Neuronal stem cell (in vitro differentiated cells): Measurements from ENCODE around the gene RPS6KA2.

ENCODE experiments used
- DNase-seq: peaks from one replicate; pipeline ENCODE4 v3.0.0-alpha.2; 2013; ENCODE audit warnings: low spot score
- H2AFZ ChIP-seq: one replicate; pipeline ENCODE4 v1.6.1; 2013; ENCODE audit warnings: mild to moderate bottlenecking, low read length, inconsistent platforms
- H2AK5ac ChIP-seq: 2 replicates; pipeline ENCODE4 v1.6.1; 2013; ENCODE audit warnings: low read depth, mild to moderate bottlenecking, inconsistent platforms, low read length, moderate library complexity, mixed read lengths
- H2BK120ac ChIP-seq: 2 replicates; pipeline ENCODE4 v1.6.1; 2013; ENCODE audit warnings: low read depth, mild to moderate bottlenecking, inconsistent platforms, low read length, moderate library complexity, mixed read lengths
- H2BK12ac ChIP-seq: one replicate; pipeline ENCODE4 v1.6.1; 2013; ENCODE audit warnings: low read length, inconsistent platforms
- H2BK15ac ChIP-seq: 2 replicates; pipeline ENCODE4 v1.6.1; 2013; ENCODE audit warnings: mild to moderate bottlenecking, low read length, inconsistent platforms, mixed read lengths
- H2BK5ac ChIP-seq: one replicate; pipeline ENCODE4 v1.6.1; 2013; ENCODE audit warnings: inconsistent platforms, mild to moderate bottlenecking, low read length, moderate library complexity
- H3K14ac ChIP-seq: one replicate; pipeline ENCODE4 v1.6.1; 2013; ENCODE audit warnings: low read length, inconsistent platforms
- H3K18ac ChIP-seq: 2 replicates; pipeline ENCODE4 v1.6.1; 2013; ENCODE audit warnings: low read length, inconsistent platforms
- H3K23ac ChIP-seq: 2 replicates; pipeline ENCODE4 v1.6.1; 2013; ENCODE audit warnings: low read depth, mild to moderate bottlenecking, mixed read lengths, low read length, inconsistent platforms; ENCODE audit not compliant: poor library complexity
- H3K27ac ChIP-seq: replicated peaks from 3 replicates; pipeline ENCODE4 v1.5.1; 2013; ENCODE audit warnings: low read length, inconsistent platforms
- H3K27me3 ChIP-seq, 3 experiments: 2 replicates each; pipeline ENCODE4 v1.6.1; 2013; ENCODE audit warnings: low read length in 3 of 3, mild to moderate bottlenecking in 2 of 3, inconsistent platforms in 1 of 3, low read depth in 1 of 3, mixed read lengths in 1 of 3, moderate library complexity in 1 of 3; ENCODE audit not compliant: control insufficient read depth in 3 of 3, insufficient read depth in 3 of 3
- H3K36me3 ChIP-seq, 2 donors: replicated peaks in 1 of 2; 2 replicates each; pipeline ENCODE4 v1.6.1; 2013; ENCODE audit warnings: low read length in 2 of 2; ENCODE audit not compliant: control insufficient read depth in 2 of 2, insufficient read depth in 2 of 2
- H3K4ac ChIP-seq: 2 replicates; pipeline ENCODE4 v1.6.1; 2013; ENCODE audit warnings: inconsistent platforms, mild to moderate bottlenecking, low read length, moderate library complexity
- H3K4me1 ChIP-seq, 2 donors: 1 replicate in 1 of 2; 2 replicates in 1 of 2; pipeline ENCODE4 v1.6.1; 2013; ENCODE audit warnings: low read length in 2 of 2, low read depth in 1 of 2; ENCODE audit not compliant: control insufficient read depth in 2 of 2, insufficient read depth in 1 of 2
- H3K4me2 ChIP-seq: one replicate; pipeline ENCODE4 v1.6.1; 2013; ENCODE audit warnings: mild to moderate bottlenecking, low read length, inconsistent platforms; ENCODE audit not compliant: insufficient read depth, poor library complexity, severe bottlenecking
- H3K4me3 ChIP-seq, 2 donors: 2 replicates each; pipeline ENCODE4 v1.5.1; 2013; ENCODE audit warnings: low read length in 2 of 2, mild to moderate bottlenecking in 2 of 2, inconsistent platforms in 1 of 2, moderate library complexity in 1 of 2
- H3K79me1 ChIP-seq: one replicate; pipeline ENCODE4 v1.6.1; 2013; ENCODE audit warnings: low read depth, mild to moderate bottlenecking, inconsistent platforms, low read length, moderate library complexity
- H3K9ac ChIP-seq: one replicate; pipeline ENCODE4 v1.6.1; 2013; ENCODE audit warnings: mild to moderate bottlenecking, low read depth, low read length, inconsistent platforms; ENCODE audit not compliant: poor library complexity
- H3K9me3 ChIP-seq, 2 donors: replicated peaks in 1 of 2; 2 replicates each; pipeline versions ENCODE3 to v1.6.1; 2013; ENCODE audit warnings: low read length in 2 of 2, mild to moderate bottlenecking in 2 of 2, inconsistent platforms in 1 of 2, low read depth in 1 of 2, mixed read lengths in 1 of 2, moderate library complexity in 1 of 2; ENCODE audit not compliant: control insufficient read depth in 2 of 2, insufficient read depth in 1 of 2
- H4K8ac ChIP-seq: one replicate; pipeline ENCODE4 v1.6.1; 2013; ENCODE audit warnings: low read depth, mild to moderate bottlenecking, inconsistent platforms, low read length, moderate library complexity
- H4K91ac ChIP-seq: one replicate; pipeline ENCODE4 v1.6.1; 2013; ENCODE audit warnings: low read length, low read depth, mild to moderate bottlenecking, inconsistent platforms; ENCODE audit not compliant: poor library complexity
- WGBS, 2 donors: extraction: QIAGEN DNeasy Blood & Tissue Kit; methylation state at CpG; one replicate each; pipeline ENCODE4 v1.1.7; 2013; ENCODE audit warnings: missing lambda C conversion rate in 2 of 2, mixed read lengths in 1 of 2; ENCODE audit not compliant: insufficient read length in 2 of 2, insufficient replicate concordance in 1 of 2; ENCODE audit errors: extremely low coverage in 2 of 2; 5-methylcytosine and 5-hydroxymethylcytosine counted together

Gene RPS6KA2

DNA sequence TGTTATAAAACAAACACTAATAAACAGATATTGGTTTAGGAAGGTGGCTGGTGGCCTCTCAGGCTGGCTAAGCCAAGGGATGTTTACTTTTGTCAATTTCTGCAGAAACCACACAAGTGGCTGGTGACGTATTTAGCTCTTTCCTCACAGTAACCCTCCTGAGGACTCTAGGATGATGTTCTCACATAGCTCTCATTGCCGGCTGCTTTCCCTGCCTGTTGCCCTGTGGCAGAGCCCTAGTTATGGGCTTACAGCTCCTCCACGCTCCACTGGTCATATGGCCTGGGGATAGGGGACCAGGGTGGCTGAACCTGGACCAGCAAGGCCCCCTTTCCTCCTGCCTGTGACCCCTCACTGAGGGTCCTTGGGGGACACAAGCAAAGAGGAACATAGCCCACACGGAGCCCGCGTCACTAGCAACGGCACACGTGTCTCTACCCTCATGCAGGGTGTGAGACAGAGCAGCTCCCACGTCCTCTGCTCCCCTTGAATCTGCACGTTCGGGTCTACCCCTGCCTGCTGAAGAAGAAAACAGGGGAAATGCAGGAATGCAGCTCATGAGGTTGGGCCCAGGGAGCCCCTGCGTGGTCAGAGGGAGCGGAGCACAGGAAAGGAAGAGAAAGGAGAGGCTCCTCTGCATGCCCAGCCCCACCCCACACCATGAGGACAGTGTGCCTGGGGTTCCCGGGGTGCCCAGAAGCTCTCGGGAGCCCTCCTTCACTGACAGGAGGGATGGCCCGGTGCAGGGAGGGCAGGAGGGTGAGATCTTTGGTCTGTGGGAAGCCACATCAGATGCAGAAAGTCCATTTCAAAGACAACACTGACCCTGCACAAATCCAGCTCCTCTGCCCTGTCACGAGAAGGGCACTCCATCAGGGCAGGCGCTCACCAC, 54.4 kb downstream of the RPS6KA2 start:
- no CpG with 5 or more reads among the region's 18 CpGs for WGBS, 2 donors
- peaks cover 5% of the 10 kb centered on the region for H3K79me1 ChIP-seq
- no peak overlapping the region for H2AFZ ChIP-seq

DNA sequence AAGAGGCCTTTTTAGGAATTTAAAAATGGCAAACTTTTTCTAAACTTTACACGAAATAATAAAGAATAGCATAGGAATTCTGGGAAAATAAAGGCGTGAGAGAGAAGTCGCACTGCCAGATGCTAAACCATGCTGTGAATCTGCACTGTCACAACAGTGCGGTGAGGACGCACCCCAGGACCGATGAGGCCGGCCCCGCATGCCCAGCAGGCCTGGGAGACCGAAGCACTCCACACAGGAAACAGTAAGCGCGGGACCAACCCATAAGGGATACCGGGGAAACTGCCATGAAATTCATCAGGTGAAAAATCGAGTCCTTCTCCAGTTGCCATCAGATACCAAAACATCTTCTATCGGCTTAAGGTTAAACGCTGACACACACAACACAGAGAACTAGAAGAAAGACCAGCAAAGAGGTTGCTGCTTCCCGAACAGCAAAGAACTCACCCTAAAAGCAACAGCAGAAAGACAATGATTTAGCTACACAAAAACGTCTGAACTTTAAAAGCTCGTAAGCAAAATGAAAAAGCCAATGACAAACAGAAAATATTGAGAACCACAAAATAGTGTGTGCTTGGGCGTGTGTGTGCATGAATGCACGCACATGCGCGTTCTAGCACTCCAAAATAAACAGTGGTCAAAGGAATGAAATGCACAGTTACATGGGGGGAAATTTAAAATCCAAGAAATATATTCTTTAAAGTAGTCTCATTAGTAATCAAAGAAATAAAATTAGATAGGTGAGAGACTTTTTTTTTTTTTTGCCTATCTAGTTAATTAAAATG, 55.9 kb downstream of the RPS6KA2 start:
- no CpG with 5 or more reads among the region's 22 CpGs for WGBS, 2 donors
- H3K4me2 ChIP-seq, result no peak overlapping the region
- no peak for DNase-seq
- no peak overlapping the region for H3K18ac ChIP-seq
- H3K9ac ChIP-seq, result no peak overlapping the region
- H3K27me3 ChIP-seq, result no peaks in the 10 kb centered on the region
- no peak overlapping the region for H2AK5ac ChIP-seq
- H2BK120ac ChIP-seq, result no peak overlapping the region
- no peak overlapping the region for H3K27ac ChIP-seq
- H3K9me3 ChIP-seq, result peaks cover 3 to 11% of the 10 kb centered on the region in 2 donors
- peaks cover 4 to 16% of the 10 kb centered on the region in 2 donors for H3K4me1 ChIP-seq
- no peak overlapping the region for H4K91ac ChIP-seq
- H3K4ac ChIP-seq, result no peak overlapping the region
- peaks cover 2% of the 10 kb centered on the region in 2 donors for H3K36me3 ChIP-seq
- H2AFZ ChIP-seq, result no peak overlapping the region
- H3K23ac ChIP-seq, result no peak overlapping the region
- no peak overlapping the region for H4K8ac ChIP-seq
- no peak overlapping the region for H2BK15ac ChIP-seq
- H2BK12ac ChIP-seq, result no peak overlapping the region
- H3K79me1 ChIP-seq, result peaks cover 5% of the 10 kb centered on the region
- no peak overlapping the region for H2BK5ac ChIP-seq
- H3K4me3 ChIP-seq, result no peak overlapping the region
- H3K14ac ChIP-seq, result no peak overlapping the region

More for the DNA sequence above, 54.4 kb downstream of the RPS6KA2 start:
- peak overlapping the region; percentile 92 for H3K23ac ChIP-seq
- H3K4me3 ChIP-seq, result no peak overlapping the region
- peak overlapping the region; percentile 91 for H2BK15ac ChIP-seq
- peak overlapping the region; percentile 46 for H2BK12ac ChIP-seq
- H3K27ac ChIP-seq, result peak overlapping the region; percentile 15
- H2AK5ac ChIP-seq, result peak overlapping the region; percentile 6
- H3K14ac ChIP-seq, result peak overlapping the region; percentile 1
- H3K4me2 ChIP-seq, result no peak overlapping the region
- peaks cover 3 to 25% of the 10 kb centered on the region in 2 donors for H3K9me3 ChIP-seq
- no peaks in the 10 kb centered on the region for H3K27me3 ChIP-seq
- H2BK5ac ChIP-seq, result no peak overlapping the region
- H4K91ac ChIP-seq, result no peak overlapping the region
- H3K9ac ChIP-seq, result peak overlapping the region; percentile 56
- H3K18ac ChIP-seq, result peak overlapping the region; percentile 94
- peaks cover 4 to 16% of the 10 kb centered on the region in 2 donors for H3K4me1 ChIP-seq
- H3K36me3 ChIP-seq, result peaks cover 2% of the 10 kb centered on the region in 2 donors
- peak overlapping the region; percentile 94 for H4K8ac ChIP-seq
- H3K4ac ChIP-seq, result peak overlapping the region; percentile 78
- peak overlapping the region; percentile 3 for H2BK120ac ChIP-seq
- no peak for DNase-seq

- no peak overlapping the region for H2AK5ac ChIP-seq
- H3K36me3 ChIP-seq, result peaks cover under 1 to 2% of the 10 kb centered on the region in 2 donors
- no peak overlapping the region for H2BK5ac ChIP-seq
- H3K4me3 ChIP-seq, result no peak overlapping the region
- H2BK15ac ChIP-seq, result no peak overlapping the region
- no peak overlapping the region for H3K9ac ChIP-seq
- H2BK12ac ChIP-seq, result no peak overlapping the region
- H2AFZ ChIP-seq, result no peak overlapping the region
- DNase-seq, result no peak
- no peak overlapping the region for H4K91ac ChIP-seq
- H3K4ac ChIP-seq, result no peak overlapping the region
- no peak overlapping the region for H2BK120ac ChIP-seq
- WGBS, 2 donors, result no CpG with 5 or more reads among the region's 13 CpGs
- H3K4me1 ChIP-seq, result peaks cover 4 to 19% of the 10 kb centered on the region in 2 donors
- peaks cover 0 to 2% of the 10 kb centered on the region in 2 donors for H3K9me3 ChIP-seq
- H3K79me1 ChIP-seq, result peaks cover 5% of the 10 kb centered on the region
- no peak overlapping the region for H3K18ac ChIP-seq
- H3K4me2 ChIP-seq, result no peak overlapping the region
- H3K27ac ChIP-seq, result no peak overlapping the region
- peak overlapping the region; percentile 43 for H3K14ac ChIP-seq
- H4K8ac ChIP-seq, result no peak overlapping the region
- H3K23ac ChIP-seq, result no peak overlapping the region
- H3K27me3 ChIP-seq, result no peaks in the 10 kb centered on the region
Measured at GRCh38 chr6:166569206-166569605, 57.8 kb downstream of the RPS6KA2 start.

DNA sequence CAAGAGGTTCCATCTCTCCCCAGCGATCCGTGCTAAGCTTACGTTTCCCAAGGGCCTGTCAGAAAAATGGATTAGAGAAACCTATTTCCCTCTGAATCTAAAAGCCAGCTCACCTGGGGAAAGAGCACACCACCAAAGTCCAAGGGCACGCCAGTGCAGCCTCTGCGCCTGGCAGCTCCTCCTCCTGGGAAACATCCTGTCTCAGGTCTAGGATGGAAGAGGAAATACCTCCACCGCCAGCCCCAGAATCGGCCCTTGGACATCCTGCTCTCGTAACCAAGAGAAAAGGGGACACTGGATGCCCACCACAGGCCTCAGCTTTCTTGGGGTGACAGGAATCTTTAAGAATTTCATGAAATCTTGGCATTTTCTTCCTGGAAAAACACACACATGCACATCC, 59.2 kb downstream of the RPS6KA2 start:
- no peak overlapping the region for H3K9ac ChIP-seq
- H2BK5ac ChIP-seq, result no peak overlapping the region
- no peak overlapping the region for H2AK5ac ChIP-seq
- no peak overlapping the region for H3K27ac ChIP-seq
- no peak for DNase-seq
- peaks cover 0 to 2% of the 10 kb centered on the region in 2 donors for H3K9me3 ChIP-seq
- no CpG with 5 or more reads among the region's 8 CpGs for WGBS, 2 donors
- H3K18ac ChIP-seq, result peak overlapping the region; percentile 22
- H2BK12ac ChIP-seq, result no peak overlapping the region
- H4K91ac ChIP-seq, result no peak overlapping the region
- H2BK15ac ChIP-seq, result no peak overlapping the region
- H3K27me3 ChIP-seq, result no peaks in the 10 kb centered on the region
- peaks cover 5% of the 10 kb centered on the region for H3K79me1 ChIP-seq
- H3K4ac ChIP-seq, result no peak overlapping the region
- H3K4me2 ChIP-seq, result no peak overlapping the region
- no peak overlapping the region for H3K23ac ChIP-seq
- H3K14ac ChIP-seq, result no peak overlapping the region
- H4K8ac ChIP-seq, result no peak overlapping the region
- H3K4me1 ChIP-seq, result peaks cover 2 to 9% of the 10 kb centered on the region in 2 donors
- H3K4me3 ChIP-seq, result no peak overlapping the region
- H2BK120ac ChIP-seq, result no peak overlapping the region
- H2AFZ ChIP-seq, result no peak overlapping the region
- peaks cover 0 to 11% of the 10 kb centered on the region in 2 donors for H3K36me3 ChIP-seq
